GM19351 (cell line): Measurements from ENCODE around the gene ADGRG1.

ENCODE experiments used
- ATAC-seq: cut with Tn5 transposase; IDR thresholded peaks from one replicate; pipeline ENCODE4 v1.9.1; 2021; ENCODE audit warnings: mild to moderate bottlenecking, moderate library complexity; ENCODE audit not compliant: unreplicated experiment

ADGRG1 gene

GRCh38 chr16:57633383-57634064 lies 5.1 kb downstream of the ADGRG1 start:
- no peak for ATAC-seq

GRCh38 chr16:57634171-57634570 lies 5.7 kb downstream of the ADGRG1 start:
- ATAC-seq, result no peak

- no peak for ATAC-seq
These were observed 7.1 kb downstream of the ADGRG1 start for GRCh38 chr16:57635266-57636097.

GRCh38 chr16:57636184-57636583 lies 7.8 kb downstream of the ADGRG1 start:
- no peak for ATAC-seq

- no peak for ATAC-seq
These were observed 8.6 kb downstream of the ADGRG1 start for GRCh38 chr16:57637020-57637419.

GRCh38 chr16:57637424-57637823 lies 9.0 kb downstream of the ADGRG1 start:
- ATAC-seq, result no peak

GRCh38 chr16:57637965-57638364 lies 9.5 kb downstream of the ADGRG1 start:
- ATAC-seq, result no peak

- ATAC-seq, result no peak
These were observed 10.0 kb downstream of the ADGRG1 start for GRCh38 chr16:57638381-57638780.

GRCh38 chr16:57639172-57639887 lies 10.9 kb downstream of the ADGRG1 start:
- ATAC-seq, result no peak

- ATAC-seq, result no peak
These were observed 11.8 kb downstream of the ADGRG1 start for GRCh38 chr16:57640185-57640584.

- no peak for ATAC-seq
These were observed 12.2 kb downstream of the ADGRG1 start for GRCh38 chr16:57640612-57641011.

- no peak for ATAC-seq
These were observed 14.0 kb downstream of the ADGRG1 start for GRCh38 chr16:57642160-57643135.

- no peak for ATAC-seq
These were observed 14.9 kb downstream of the ADGRG1 start for GRCh38 chr16:57643147-57643874.

- ATAC-seq, result no peak
These were observed 15.5 kb downstream of the ADGRG1 start for GRCh38 chr16:57643910-57644309.

GRCh38 chr16:57644383-57645014 lies 16.1 kb downstream of the ADGRG1 start:
- ATAC-seq, result no peak

- no peak for ATAC-seq
These were observed 16.7 kb downstream of the ADGRG1 start for GRCh38 chr16:57645169-57645568.

GRCh38 chr16:57645691-57646387 lies 17.4 kb downstream of the ADGRG1 start:
- no peak for ATAC-seq

GRCh38 chr16:57646388-57647039 lies 18.1 kb downstream of the ADGRG1 start:
- no peak for ATAC-seq
